Muscle layer of duodenum (tissue), 2 donors: ENCODE data around the gene WWOX.

Experiments used
- H3K27ac ChIP-seq: one replicate; pipeline ENCODE4 v1.7.0; 2013; ENCODE audit warnings: mild to moderate bottlenecking, low read length
- H3K27me3 ChIP-seq: one replicate; pipeline ENCODE4 v1.7.0; 2013; ENCODE audit warnings: low read depth, mild to moderate bottlenecking, control low read depth, low read length
- H3K36me3 ChIP-seq, 2 donors: one replicate each; pipeline ENCODE4 v1.7.0; 2013; ENCODE audit warnings: low read length in 2 of 2, control low read depth in 1 of 2, mild to moderate bottlenecking in 1 of 2; ENCODE audit not compliant: insufficient read depth in 2 of 2, control insufficient read depth in 1 of 2
- H3K4me1 ChIP-seq, 2 donors: one replicate each; pipeline ENCODE4 v1.7.0; 2013; ENCODE audit warnings: low read length in 2 of 2, mild to moderate bottlenecking in 2 of 2, control low read depth in 1 of 2, moderate library complexity in 1 of 2; ENCODE audit not compliant: insufficient read depth in 2 of 2, control insufficient read depth in 1 of 2
- H3K4me3 ChIP-seq, 2 donors: one replicate each; pipeline ENCODE4 v1.7.0; 2013; ENCODE audit warnings: low read length in 2 of 2, low read depth in 1 of 2, mild to moderate bottlenecking in 1 of 2
- H3K9me3 ChIP-seq, 2 donors: one replicate each; pipeline ENCODE4 v1.7.0; 2013; ENCODE audit warnings: low read length in 2 of 2, control low read depth in 1 of 2, mild to moderate bottlenecking in 1 of 2; ENCODE audit not compliant: control insufficient read depth in 1 of 2
- donor health status: healthy.

Gene WWOX

GRCh38 chr16:78389009-78389498, 289.6 kb downstream of the WWOX start:
- Histone ChIP-seq H3K27ac (no peak overlapping the region), H3K9me3 (no peaks in the 10 kb centered on the region), H3K27me3 (no peaks in the 10 kb centered on the region), H3K4me1 (no peaks in the 10 kb centered on the region), H3K4me3 (no peak overlapping the region), H3K36me3 (no peaks in the 10 kb centered on the region)

- Histone ChIP-seq H3K4me1 (no peaks in the 10 kb centered on the region), H3K4me3 (no peak overlapping the region), H3K27me3 (no peaks in the 10 kb centered on the region), H3K36me3 (no peaks in the 10 kb centered on the region), H3K9me3 (no peaks in the 10 kb centered on the region), H3K27ac (no peak overlapping the region)
These were observed 290.6 kb downstream of the WWOX start for GRCh38 chr16:78390092-78390491.

- Histone ChIP-seq H3K9me3 (no peaks in the 10 kb centered on the region), H3K27ac (no peak overlapping the region), H3K4me3 (no peak overlapping the region), H3K4me1 (no peaks in the 10 kb centered on the region), H3K36me3 (no peaks in the 10 kb centered on the region), H3K27me3 (no peaks in the 10 kb centered on the region)
These were observed 291.3 kb downstream of the WWOX start for GRCh38 chr16:78390508-78391324.

GRCh38 chr16:78392585-78393195, 293.2 kb downstream of the WWOX start:
- Histone ChIP-seq H3K4me1 (no peaks in the 10 kb centered on the region), H3K27ac (no peak overlapping the region), H3K36me3 (no peaks in the 10 kb centered on the region), H3K27me3 (no peaks in the 10 kb centered on the region), H3K9me3 (no peaks in the 10 kb centered on the region), H3K4me3 (no peak overlapping the region)

- Histone ChIP-seq H3K36me3 (no peaks in the 10 kb centered on the region), H3K27ac (no peak overlapping the region), H3K9me3 (no peaks in the 10 kb centered on the region), H3K4me3 (no peak overlapping the region), H3K4me1 (no peaks in the 10 kb centered on the region), H3K27me3 (no peaks in the 10 kb centered on the region)
These were observed 295.6 kb downstream of the WWOX start for GRCh38 chr16:78395035-78395434.

GRCh38 chr16:78396046-78396445, 296.6 kb downstream of the WWOX start:
- Histone ChIP-seq H3K9me3 (no peaks in the 10 kb centered on the region), H3K4me1 (no peaks in the 10 kb centered on the region), H3K36me3 (no peaks in the 10 kb centered on the region), H3K27ac (no peak overlapping the region), H3K4me3 (no peak overlapping the region), H3K27me3 (no peaks in the 10 kb centered on the region)

GRCh38 chr16:78396673-78397072, 297.2 kb downstream of the WWOX start:
- no peaks in the 10 kb centered on the region for H3K36me3 ChIP-seq
- H3K4me3 ChIP-seq = no peak overlapping the region
- no peaks in the 10 kb centered on the region for H3K27me3 ChIP-seq
- H3K9me3 ChIP-seq = no peaks in the 10 kb centered on the region
- H3K4me1 ChIP-seq = no peaks in the 10 kb centered on the region
- H3K27ac ChIP-seq = no peak overlapping the region

- no peaks in the 10 kb centered on the region for H3K9me3 ChIP-seq
- no peak overlapping the region for H3K27ac ChIP-seq
- H3K36me3 ChIP-seq = no peaks in the 10 kb centered on the region
- no peaks in the 10 kb centered on the region for H3K4me1 ChIP-seq
- H3K27me3 ChIP-seq = no peaks in the 10 kb centered on the region
- H3K4me3 ChIP-seq = no peak overlapping the region
These were observed 299.9 kb downstream of the WWOX start for GRCh38 chr16:78399384-78399783.

- Histone ChIP-seq H3K4me1 (no peaks in the 10 kb centered on the region), H3K27me3 (no peaks in the 10 kb centered on the region), H3K36me3 (no peaks in the 10 kb centered on the region), H3K9me3 (no peaks in the 10 kb centered on the region), H3K27ac (no peak overlapping the region), H3K4me3 (no peak overlapping the region)
These were observed 303.4 kb downstream of the WWOX start for GRCh38 chr16:78402833-78403232.

GRCh38 chr16:78405040-78405439, 305.6 kb downstream of the WWOX start:
- H3K27me3 ChIP-seq = no peaks in the 10 kb centered on the region
- no peak overlapping the region for H3K4me3 ChIP-seq
- no peak overlapping the region for H3K27ac ChIP-seq

GRCh38 chr16:78405833-78406232, 306.4 kb downstream of the WWOX start:
- Histone ChIP-seq H3K9me3 (peaks cover 0 to 6% of the 10 kb centered on the region in 2 donors), H3K36me3 (no peaks in the 10 kb centered on the region), H3K27ac (no peak overlapping the region), H3K27me3 (no peaks in the 10 kb centered on the region), H3K4me3 (no peak overlapping the region), H3K4me1 (no peaks in the 10 kb centered on the region)

More at GRCh38 chr16:78405040-78405439, 305.6 kb downstream of the WWOX start:
- H3K36me3 ChIP-seq = no peaks in the 10 kb centered on the region
- H3K9me3 ChIP-seq = peaks cover 0 to 6% of the 10 kb centered on the region in 2 donors
- no peaks in the 10 kb centered on the region for H3K4me1 ChIP-seq
